Measurements from ENCODE around the gene CD63.
A peak's percentile ranks its signal among the peaks of the same experiment; 100 is the strongest.
"Not testable (repeated sequence)": the region's sequence is repeated elsewhere in the genome, so short reads cannot be mapped to it uniquely, and the experiment has no call there.

CD63 gene, protein sequence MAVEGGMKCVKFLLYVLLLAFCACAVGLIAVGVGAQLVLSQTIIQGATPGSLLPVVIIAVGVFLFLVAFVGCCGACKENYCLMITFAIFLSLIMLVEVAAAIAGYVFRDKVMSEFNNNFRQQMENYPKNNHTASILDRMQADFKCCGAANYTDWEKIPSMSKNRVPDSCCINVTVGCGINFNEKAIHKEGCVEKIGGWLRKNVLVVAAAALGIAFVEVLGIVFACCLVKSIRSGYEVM

DNA sequence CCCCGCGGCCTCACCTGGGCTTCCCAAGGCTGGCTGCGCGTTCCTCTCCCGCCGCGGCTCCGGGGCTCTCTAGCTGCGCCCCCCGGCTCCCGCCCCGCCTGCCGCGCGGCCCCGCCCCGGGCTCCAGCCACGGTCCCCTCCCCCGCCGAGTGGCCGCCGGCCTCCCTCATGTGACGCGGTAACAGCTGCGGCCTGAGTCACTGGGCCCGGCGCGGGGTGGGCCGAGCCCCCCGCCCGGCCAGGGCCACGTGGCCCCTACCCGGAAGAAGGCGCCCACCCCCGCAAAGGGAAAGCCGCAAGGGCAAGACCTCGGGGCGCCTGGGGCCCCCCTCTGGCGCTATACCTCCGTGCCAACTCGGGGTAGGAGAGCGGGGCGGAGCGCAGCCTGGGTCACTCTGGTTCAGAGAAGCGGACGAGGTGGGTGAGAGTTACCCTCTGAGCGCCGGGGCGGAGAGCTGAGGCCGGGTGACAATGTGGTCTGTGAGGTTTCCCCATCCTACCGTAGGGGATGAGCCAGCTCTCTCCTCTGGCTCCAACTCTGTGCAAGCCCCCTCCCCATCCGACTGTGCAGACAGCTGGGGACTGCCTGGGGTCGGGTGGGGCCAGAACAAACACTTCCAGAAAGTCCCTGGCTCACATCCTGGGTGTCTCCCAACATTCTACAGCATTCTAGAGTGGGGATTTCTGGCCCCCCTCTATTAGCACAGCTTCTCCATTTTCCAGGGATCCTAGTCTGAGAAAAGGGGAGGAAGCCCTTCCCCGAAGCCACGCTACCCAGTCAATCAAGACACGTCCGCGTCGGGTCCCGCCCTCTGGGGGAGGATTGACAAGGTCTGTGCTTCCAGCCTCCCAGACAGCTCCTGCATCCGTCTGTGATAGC is at the start of gene CD63:
Gene CD63 (minus strand): TSS at position 71 of the 880 bp plus-strand sequence. CDS start 668 bp downstream, outside the sequence.
- peak; percentile 81 for DNase-seq

DNA sequence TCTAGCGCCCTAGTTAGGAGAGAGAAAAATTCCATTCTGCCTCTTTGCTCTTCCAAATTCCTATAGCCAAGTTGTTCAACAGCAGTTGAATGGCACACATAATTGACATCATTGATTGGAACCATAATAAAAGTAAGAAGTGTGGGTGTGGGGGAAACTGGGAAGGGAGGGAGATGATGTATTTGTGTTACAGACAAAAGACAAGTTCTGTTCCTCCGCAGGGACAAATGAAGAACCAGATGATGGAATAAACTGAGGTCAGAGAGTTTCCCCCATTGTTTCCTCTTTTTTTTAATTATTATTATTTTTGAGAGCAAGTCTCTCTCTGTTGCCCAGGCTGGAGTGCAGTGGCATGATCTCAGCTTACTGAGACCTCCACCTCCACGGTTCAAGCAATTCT is 49.0 kb upstream of the CD63 start:
- DNase-seq, result no peak

DNA sequence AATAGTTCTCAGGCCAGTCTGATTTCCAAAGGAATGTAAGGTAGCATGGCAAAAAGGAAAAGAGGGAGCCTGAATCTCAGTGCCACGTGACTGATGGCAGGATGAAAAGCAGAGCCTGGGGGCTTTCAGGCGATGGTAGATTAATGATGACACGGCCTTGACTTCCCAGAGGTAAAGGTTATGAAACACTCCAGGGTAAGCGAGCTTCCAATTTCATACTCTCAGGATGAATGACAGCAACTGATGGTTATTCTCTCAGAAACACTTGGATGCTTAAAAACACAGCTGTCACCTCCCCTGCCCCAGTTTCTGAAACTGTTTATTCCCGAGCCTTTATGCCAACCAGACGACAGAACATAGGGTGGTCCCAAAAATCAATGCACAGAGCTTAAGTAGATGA is 42.9 kb upstream of the CD63 start:
- DNase-seq, result peak; percentile 62

DNA sequence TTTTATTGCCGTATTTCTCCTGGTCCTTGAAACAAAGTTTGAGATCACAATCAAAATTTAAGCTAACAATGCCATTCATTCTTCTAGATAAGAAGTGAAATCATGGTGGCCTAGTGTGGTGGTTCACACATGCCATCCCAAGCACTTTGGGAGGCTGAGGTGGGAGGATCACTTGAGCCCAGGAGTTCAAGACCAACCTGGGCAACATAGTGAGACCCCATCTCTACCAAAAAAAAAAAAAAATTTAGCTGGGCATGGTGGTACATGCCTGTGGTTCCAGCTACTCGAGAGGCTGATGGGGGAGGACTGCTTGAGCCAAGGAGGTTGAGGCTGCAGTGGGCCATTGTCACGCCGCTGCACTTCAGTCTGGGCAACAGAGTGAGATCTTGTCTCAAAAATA is 38.3 kb upstream of the CD63 start:
- no peak for DNase-seq

DNA sequence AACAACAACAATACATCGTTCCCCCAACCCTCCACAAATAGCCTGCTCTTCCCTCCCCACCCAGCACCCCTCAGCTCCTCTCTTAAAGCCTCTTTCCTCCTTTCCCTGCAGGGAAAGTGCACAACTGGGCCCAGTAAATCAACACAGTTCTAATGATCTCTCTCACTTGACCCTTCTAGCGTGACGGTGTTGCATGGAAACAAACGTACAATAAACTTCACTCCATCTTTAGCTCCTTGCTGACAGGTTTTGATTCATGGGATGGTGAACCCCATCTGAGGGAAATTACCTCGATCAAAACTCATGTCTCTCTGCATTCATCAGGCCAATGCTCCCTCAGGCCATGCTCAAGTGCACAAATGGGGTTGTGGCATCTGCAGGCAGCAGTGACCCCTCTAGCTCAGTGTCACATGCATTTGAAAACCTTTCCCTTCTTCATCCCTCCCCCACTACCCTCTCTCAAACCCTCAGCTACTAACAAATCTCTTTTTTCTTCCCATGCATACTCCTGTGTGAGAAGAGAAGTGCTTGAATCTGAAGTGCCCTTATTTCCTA is 37.0 kb upstream of the CD63 start:
- DNase-seq, result peak; percentile 87

DNA sequence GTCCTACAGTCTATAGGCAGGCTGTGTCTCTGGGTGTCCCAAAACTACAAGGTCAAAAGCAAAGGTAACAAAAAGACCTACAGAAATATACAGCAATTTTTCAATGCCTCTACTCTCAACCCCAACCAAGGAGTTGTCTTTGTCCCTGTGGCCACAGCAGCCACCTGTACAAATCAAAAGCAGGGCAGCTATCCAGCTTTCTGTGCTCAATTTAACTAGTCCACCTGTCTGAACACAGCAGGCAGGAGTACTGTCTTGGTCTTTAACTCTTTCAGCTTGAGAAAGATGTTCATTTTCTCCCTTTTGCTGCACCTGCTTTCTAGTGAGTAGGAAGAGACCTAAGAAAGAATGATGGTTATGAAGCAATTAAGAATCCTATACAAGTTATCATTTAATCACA is 33.8 kb upstream of the CD63 start:
- DNase-seq, result no peak

DNA sequence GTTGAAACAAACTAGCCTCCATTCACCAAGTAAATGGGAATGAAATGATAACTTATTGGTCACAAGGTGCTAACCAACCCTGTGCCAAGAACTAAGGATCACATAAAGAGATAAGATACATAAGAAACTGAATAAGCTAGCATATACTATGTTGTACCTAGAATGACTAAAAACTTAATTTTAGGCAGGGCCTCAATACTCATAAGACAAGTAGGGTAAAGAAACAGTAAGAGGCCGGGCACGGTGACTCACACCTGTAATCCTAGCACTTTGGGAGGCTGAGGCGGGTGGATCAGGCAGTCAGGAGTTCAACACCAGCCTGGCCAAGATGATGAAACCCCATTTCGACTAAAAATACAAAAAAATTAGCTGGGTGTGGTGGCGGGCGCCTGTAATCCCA is 31.9 kb upstream of the CD63 start:
- no peak for DNase-seq

DNA sequence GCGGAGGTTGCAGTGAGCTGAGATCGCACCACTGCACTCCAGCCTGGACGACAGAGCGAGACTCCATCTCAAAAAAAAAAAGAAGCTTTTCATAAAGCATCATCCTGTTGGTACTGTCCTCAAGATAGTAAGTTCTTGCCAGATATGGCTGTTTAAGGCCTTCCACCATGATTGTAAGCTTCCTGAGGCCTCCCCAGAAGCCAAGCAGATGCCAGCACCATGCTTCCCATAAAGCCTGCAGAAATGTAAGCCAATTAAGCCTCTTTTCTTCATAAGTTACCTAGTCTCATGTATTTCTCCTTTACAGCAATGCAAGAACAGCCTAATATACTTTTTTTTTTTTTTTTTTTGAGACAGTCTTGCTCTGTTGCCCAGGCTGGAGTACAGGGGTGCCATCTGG is 29.8 kb upstream of the CD63 start:
- DNase-seq, result not testable (repeated sequence)

DNA sequence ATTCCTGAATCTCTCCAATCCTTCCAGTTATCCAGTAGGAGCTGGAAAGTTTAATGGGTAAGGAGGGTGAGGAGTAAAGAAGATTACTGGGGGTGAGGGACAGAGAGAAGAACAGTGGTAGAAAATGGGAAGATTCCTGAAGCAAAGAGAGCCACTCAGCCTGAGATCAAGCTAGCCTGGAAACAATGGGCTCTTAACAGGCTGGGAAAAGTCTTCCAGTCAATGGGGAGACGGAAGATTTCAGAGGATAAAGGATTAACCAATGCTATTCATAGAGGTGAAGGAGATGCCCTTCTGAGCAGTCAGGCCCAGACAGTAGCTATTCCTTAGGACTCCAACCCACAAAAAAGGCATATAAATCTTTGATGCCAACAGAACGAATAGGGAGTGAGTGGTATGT is 28.9 kb upstream of the CD63 start:
- no peak for DNase-seq

DNA sequence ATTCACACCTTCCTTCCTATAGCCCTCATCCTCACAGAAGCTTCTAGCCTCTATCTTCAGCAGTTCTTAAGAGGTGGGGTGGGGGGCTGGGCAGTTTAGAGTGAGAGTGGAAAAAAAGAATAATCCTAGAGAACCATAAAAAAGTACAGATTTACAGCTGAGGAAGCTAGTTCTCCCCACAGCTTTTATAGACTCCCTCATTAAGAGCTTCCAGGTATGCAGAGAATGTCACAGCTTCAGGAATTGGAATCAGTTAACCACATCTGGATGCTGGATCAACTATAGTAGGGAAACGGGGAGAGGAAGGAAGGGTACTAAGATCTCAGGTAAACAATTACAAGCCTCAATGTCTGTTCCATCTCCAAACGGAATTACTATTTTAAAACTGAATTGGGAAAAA is 26.4 kb upstream of the CD63 start:
- no peak for DNase-seq

DNA sequence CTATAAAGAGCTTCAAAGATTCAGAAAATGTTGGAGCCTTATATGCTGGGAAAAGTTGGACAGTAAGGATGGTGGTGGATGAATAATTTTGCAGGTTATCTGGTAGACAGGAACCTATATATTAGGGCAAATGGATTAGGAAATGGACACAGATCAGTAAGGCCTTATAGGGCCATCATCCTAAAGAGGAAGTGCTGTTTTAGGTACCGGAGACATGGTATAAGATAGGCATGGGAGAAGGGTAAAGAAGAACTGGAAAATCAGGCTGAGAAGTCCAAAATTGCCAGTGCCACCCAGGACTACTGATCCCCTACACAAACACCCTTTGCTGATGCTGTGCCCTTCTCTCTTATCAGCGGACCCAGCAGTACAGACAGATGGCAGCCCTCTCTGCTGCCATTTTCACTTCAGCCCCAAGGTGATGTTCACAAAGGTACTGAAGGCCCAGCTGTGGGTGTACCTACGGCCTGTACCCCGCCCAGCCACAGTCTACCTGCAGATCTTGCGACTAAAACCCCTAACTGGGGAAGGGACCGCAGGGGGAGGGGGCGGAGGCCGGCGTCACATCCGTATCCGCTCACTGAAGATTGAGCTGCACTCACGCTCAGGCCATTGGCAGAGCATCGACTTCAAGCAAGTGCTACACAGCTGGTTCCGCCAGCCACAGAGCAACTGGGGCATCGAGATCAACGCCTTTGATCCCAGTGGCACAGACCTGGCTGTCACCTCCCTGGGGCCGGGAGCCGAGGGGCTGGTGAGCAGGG is 19.6 kb upstream of the CD63 start:
- DNase-seq, result no peak

DNA sequence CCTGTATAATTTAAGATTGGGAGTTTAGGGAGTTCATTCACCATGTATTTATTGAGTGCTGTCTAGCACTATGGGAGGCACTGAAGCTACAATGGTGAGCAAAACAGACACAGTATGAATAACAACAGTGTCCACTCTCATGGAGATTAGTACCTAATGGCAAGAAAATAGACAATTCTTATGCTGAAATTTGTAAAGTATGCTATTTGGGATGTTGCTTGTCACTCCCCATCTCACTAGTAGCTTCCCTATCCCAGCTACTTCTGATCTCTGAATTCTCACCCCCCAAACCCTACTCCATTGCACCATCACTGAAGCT is 18.1 kb upstream of the CD63 start:
- no peak for DNase-seq

DNA sequence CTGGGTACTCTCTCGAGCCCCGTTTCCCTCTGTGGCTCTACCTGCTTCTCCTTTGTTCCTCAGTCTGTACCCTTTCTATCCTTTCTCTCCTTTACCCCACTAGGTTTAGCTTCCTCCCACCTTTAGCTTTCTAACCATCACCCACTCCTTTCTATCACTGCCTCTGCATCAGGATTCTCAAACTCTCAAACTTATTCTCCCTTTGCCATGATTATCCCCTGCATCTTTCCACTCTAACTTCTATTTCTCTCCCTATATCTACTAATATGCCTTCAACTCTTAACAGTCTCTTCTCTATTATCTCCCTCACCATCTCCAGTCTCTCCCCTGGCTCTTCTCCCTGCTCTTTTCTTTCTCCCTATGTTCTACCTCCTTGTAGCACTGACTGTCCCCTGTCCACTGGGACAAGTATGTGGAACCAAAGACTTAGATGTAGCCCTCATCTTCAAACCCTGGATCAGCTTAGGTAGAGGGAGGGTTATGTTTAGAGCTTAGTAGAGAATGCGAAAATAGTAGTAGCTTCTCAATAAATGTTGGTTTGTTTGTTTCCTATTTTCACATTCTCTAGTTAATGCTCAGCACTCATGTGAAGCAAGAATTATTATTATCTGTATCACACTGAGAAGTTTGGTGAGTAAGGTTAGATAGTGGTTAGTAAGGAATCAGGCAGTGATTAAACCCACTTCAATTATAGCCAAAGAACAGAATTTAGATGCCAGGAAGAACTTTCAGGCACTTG is 17.5 kb upstream of the CD63 start:
- no peak for DNase-seq

DNA sequence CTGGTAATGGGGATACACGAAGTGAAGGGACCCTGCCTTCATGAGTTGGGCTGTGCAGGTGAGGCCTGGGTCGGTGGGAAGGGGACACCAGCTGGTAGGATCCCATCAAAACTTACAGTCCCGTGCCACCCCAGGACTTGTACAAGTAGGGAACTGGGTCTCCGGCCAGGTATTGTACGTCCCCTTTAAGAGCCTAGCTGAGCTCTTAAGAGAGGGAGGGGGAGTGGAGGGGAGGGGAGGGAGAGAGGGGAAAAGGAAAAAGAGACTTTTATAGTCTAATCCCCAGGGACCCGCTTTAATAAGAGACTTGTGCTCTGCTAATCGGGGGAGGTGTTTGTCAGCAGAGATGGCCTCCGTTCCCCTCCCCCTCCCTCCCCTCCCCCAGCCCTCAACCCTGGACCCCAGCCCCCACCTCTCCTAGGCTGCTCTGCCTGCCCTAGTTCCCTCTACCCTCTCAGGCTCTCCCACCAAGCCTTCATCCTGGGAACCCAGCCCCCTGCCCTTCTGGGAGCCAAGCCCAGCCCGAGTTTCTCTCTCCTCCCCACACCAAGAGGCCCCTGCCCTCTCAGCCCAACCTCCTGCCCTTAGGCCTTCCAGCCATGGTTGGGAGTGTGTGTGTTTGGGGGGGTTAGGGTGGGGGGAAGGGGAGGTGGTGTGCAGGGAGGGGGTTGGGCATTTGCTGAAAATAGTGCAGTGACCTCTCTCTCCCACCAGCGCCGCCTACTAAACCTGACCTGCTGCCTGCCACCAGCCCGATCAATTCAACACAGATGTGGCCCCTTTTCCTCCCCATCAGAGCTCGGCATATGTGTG is 16.8 kb upstream of the CD63 start:
- DNase-seq, result peak; percentile 28

DNA sequence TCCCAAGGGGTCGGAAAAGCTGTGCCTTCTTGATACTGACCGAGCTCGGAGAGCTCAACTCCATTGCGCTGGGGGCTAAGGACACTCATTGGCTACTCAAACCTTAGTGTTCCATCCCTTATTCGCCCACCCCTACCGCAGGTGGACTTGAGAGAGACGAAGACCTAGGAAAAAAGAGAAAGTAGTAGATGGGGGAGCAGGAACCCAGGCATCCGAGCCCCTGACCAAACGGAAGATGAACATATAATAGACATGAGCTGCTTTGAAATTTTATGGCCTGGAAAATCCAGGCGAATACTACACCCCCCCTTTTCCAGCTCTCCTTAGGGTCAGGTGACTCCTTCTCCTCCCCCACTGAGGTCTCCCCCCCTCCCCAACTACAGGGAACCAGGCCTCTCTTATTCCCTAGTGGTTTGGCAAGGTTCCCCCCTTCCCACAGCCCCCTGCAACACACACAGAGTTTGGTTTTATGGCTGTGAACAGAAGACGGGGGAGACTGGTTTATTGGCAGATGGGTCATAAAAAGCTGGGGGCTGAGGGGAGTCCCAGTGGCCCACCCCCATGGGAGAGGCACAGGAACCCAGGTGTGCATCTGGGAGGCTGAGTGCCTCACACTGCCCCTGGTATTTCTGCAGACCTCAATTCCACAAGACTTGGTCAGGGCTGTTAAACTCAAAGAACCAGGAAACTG is 15.7 kb upstream of the CD63 start:
- peak; percentile 9 for DNase-seq

DNA sequence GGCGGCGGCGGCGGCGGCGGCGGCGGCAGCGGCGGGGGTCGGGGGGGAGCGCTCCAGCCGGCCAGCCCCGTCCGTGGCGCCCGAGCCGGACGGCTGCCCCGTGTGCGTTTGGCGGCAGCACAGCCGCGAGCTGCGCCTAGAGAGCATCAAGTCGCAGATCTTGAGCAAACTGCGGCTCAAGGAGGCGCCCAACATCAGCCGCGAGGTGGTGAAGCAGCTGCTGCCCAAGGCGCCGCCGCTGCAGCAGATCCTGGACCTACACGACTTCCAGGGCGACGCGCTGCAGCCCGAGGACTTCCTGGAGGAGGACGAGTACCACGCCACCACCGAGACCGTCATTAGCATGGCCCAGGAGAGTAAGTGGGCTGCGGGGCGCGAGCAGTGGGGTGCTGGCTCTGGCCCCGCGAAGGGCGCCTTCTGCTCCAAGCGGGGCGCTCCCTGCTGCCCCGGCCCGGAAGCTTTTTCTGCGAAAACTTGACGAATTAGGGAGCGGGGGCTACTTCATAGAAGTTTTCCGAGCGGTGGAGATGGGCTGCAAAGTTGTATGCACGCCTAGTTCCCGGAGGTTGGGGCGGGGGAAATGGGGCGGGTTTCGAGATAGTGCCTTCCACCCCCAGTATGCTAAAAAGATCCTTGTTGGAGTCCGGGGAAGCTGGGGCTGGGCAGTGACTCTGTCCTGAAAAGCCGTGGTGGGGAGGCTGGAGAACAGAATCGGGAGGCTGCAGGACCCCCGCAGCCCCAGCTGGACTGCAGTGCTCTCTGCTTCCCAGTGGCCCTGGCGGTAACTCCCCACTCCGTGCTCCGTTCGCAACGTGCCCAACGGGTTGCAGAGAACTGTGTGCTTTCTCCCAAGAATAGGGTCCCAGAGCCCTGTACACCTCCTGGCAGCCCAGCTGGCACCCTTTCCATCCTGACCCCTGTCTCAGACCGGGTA is 14.9 kb upstream of the CD63 start:
- peak; percentile 31 for DNase-seq

DNA sequence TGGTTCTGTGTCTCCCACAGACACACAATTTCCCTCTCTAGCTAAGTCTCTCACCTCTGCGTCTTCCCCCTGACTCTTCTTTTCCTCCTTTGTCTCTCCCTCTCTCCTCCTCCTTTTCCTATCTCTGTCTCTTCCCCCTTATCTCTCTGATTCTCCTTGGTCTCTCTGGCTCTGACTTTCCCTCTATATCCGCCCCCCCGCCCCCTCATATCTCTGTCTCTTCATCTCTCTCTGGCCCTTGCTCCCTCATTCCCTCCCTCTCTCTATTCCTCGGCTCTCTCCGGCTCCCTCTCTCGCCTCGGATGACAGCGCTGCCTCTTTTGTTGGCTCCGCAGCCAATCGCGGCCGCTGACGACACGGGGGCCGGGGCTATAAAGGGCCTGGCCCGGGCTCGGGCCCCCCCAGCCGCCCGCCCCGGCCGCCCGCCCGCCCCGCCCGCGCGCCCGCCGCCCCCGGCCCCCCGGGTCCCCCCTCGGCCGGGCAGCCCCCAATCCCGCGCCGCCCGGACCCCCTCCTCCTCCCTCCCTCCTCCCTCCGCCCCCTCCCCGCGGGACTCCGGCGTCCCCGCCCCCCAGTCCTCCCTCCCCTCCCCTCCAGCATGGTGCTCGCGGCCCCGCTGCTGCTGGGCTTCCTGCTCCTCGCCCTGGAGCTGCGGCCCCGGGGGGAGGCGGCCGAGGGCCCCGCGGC is 14.1 kb upstream of the CD63 start, which contains the start of gene GDF11:
Gene GDF11 (plus strand): TSS at position 404 of the 687 bp plus-strand sequence. CDS start 195 bp downstream, at position 599.
- DNase-seq, result peak; percentile 81

DNA sequence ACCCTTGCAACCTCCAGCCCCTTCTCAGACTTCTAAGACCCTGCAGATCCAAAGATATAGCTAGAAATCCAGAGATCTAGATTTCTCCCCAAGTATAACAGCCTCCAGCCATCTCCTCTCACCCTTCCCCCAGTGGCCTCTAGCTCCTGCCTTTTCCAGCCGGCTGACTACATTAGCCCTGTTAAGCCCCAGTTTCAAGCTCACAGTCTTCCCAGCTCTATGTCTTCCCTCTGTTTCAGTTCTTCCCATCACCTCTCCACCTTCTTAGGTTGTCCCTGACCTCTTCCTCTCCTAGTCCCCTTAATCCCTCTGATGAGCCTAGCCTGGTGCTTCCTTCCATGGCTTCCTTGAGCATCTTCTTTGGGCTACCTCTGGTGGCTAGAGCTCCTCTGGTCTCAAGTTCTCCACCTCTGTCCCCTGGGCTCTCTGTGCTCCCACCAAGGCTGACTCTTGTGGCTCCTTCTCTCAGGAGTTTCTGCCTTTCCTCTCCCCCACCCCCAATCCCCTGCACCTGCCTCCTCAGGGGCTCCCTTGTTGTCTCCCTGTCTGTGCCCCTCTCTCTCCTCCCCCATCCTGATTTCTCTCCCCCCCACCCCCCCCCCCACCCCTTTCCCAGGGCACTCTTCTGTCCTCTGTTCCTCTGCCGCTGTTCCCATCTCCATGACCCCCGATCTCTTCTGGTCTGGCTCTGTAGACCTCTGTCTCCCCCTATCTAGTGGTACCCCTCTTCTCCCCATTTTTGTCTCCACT is 13.3 kb upstream of the CD63 start:
- no peak for DNase-seq

DNA sequence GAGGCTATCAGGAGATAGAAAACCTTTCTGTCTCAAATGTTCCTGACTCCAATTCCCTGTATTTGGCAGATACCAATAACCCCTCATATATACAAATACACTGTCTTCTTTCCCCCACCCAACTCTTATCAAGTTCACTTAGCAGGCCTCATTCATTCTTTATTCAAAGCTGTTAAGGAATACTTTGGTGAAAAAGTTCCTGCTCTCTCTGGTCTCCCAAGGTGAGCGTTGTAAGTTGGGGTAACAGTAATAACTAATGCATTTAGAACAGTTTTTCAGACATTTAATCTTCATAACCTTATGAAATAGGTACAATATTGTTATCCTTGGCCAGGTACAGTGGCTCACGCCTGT is 10.2 kb upstream of the CD63 start:
- no peak for DNase-seq

Measured in NCI-H510A treated with DMSO at 0.1 percent for 48 hours (cell line).